Adrenal gland (tissue), 12 donors: ENCODE measurements around the gene SERINC2. TPM values are rescaled to one million over a fixed set of nuclear protein-coding genes. Genes with fewer than 3 reads are reported as not detected.

ENCODE experiments used
- DNase-seq, 7 donors: peaks; one replicate each; pipeline ENCODE4 v3.0.0-alpha.2; 2019 to 2020
- H3K27ac ChIP-seq, 5 donors: fragments of 200-600 bp; sonication (generic) in 4 of 5; 1 replicate in 3 of 5; 2 replicates in 2 of 5; pipeline versions ENCODE4 v1.5.1 to v1.8.0; 2016 to 2020; ENCODE audit warnings: mild to moderate bottlenecking in 1 of 5
- H3K27me3 ChIP-seq: fragments of 200-600 bp; 2 replicates; pipeline ENCODE4 v1.8.0; 2021
- H3K36me3 ChIP-seq, 2 donors: fragments of 200-600 bp; replicated peaks in 1 of 2; 1 replicate in 1 of 2; 2 replicates in 1 of 2; pipeline versions ENCODE4 v1.5.1 to v1.8.0; 2018 to 2022
- H3K4me1 ChIP-seq, 2 donors: fragments of 200-600 bp; replicated peaks in 1 of 2; 1 replicate in 1 of 2; 2 replicates in 1 of 2; pipeline versions ENCODE4 v1.5.1 to v1.8.0; 2018 to 2021
- H3K4me3 ChIP-seq, 4 donors: fragments of 200-600 bp; sonication (generic) in 3 of 4; one replicate each; pipeline ENCODE4 v1.5.1; 2016 to 2018
- H3K9me3 ChIP-seq, 3 donors: fragments of 200-600 bp; sonication (generic) in 1 of 3; replicated peaks in 1 of 3; 1 replicate in 2 of 3; 2 replicates in 1 of 3; pipeline versions ENCODE4 v1.5.1 to v1.8.0; 2016 to 2021
- CTCF ChIP-seq, 6 experiments: fragments of 450-650 bp in 4 of 6; fragments of 200-600 bp in 2 of 6; sonication (generic) in 1 of 6; IDR thresholded peaks; 1 replicate in 5 of 6; 2 replicates in 1 of 6; pipeline versions ENCODE4 v1.5.1 to v1.8.0; 2016 to 2021; ENCODE audit warnings: antibody characterized with exemption in 6 of 6, mild to moderate bottlenecking in 2 of 6, moderate library complexity in 1 of 6
- POLR2A ChIP-seq, 2 donors: fragments of 450-650 bp; IDR thresholded peaks; one replicate each; pipeline ENCODE4 v1.6.1; 2017; ENCODE audit warnings: antibody characterized with exemption in 2 of 2, mild to moderate bottlenecking in 2 of 2, moderate library complexity in 1 of 2
- WGBS, 4 donors: extraction: QIAGEN DNeasy Blood & Tissue Kit in 2 of 4; methylation state at CpG; one replicate each; pipeline versions ENCODE4 v1.1.5 to v1.1.7; 2013 to 2017; 5-methylcytosine and 5-hydroxymethylcytosine counted together
- intact Hi-C, 2 donors: fragments of 100-400 bp; cut with DNase I; formaldehyde crosslinking; loops; one replicate each; pipeline versions ENCODE4 v1.14.1 to v1.15.0; 2022 to 2023
- polyA plus RNA-seq, 3 donors: library from polyadenylated mRNA; stranded (reverse); fragments of 200-250 nt in 2 of 3; fragments of 350-450 nt in 1 of 3; fragmentation: Illumina TruSeq in 1 of 3; extraction: RNeasy Lipid Tissue Mini Kit (QIAGEN cat#74804) in 1 of 3; gene quantifications; one replicate each; pipeline ENCODE4 v1.2.3, GENCODE V29; 2013 to 2014
- total RNA-seq, 9 donors: library from RNA; depleted of rRNA in 4 of 9; stranded (reverse); fragments of >200 nt in 4 of 9; fragments of 120-200 nt in 1 of 9; fragmentation: NEBNext Ultra II Directional in 1 of 9; extraction: Animal tissue kit (Norgen Biotek cat#: 25700) in 1 of 9; gene quantifications; one replicate each; pipeline versions ENCODE4 v1.1.0 to v1.2.4, GENCODE V29; 2013 to 2023
- donor health status: healthy with polysubstance abuse.
- donor health status: Bipolar disorder and iron deficiency.
- donor health status: DM: yes; HTN: yes; CAD: no.
- donor health status: DM: no; HTN: no; CAD: no.
- donor health status: DM: no; HTN: no; CAD: no.
- donor health status: DM: yes; HTN: yes; CAD: no.

SERINC2 gene
- total and polyA plus RNA-seq, 12 donors, result 0.94 to 35.8 (median 19.2) TPM

GRCh38 chr1:31407029-31407626 is 5.9 kb upstream of the SERINC2 start:
- intact Hi-C loops, result no loop called here
- H3K4me1 ChIP-seq, result peaks cover 5 to 8% of the 10 kb centered on the region in 2 donors
- no peak overlapping the region for H3K4me3 ChIP-seq
- no peak overlapping the region for H3K27ac ChIP-seq
- no peaks in the 10 kb centered on the region for H3K9me3 ChIP-seq
- no peak for DNase-seq
- no peaks in the 10 kb centered on the region for H3K36me3 ChIP-seq
- TF ChIP-seq POLR2A (IDR thresholded peaks at IDR 0.05) (no peak), CTCF (IDR thresholded peaks at IDR 0.05) (no peak)
- WGBS, 4 donors, result 84 to 87% (median 86%) methylated on average over 12 to 18 of the region's 18 CpGs
- H3K27me3 ChIP-seq, result peaks cover 1% of the 10 kb centered on the region

- intact Hi-C loops, result no loop called here
- Histone ChIP-seq H3K27me3 (peaks cover 3% of the 10 kb centered on the region), H3K4me1 (peaks cover 5 to 14% of the 10 kb centered on the region in 2 donors), H3K9me3 (no peaks in the 10 kb centered on the region), H3K27ac (no peak overlapping the region), H3K4me3 (no peak overlapping the region), H3K36me3 (no peaks in the 10 kb centered on the region)
- 81 to 90% (median 86%) methylated on average over 5 of the region's 5 CpGs for whole genome bisulfite sequencing, 4 donors
- TF ChIP-seq POLR2A (IDR thresholded peaks at IDR 0.05), result no peak
- TF ChIP-seq CTCF (IDR thresholded peaks at IDR 0.05), result no peak
- DNase-seq, result no peak
Observed at GRCh38 chr1:31408788-31409318, 4.2 kb upstream of the SERINC2 start.

GRCh38 chr1:31409946-31410858 is 2.8 kb upstream of the SERINC2 start:
- DNase-seq, result peak; percentile 63 to 90 (median 85)
- H3K27me3 ChIP-seq, result peaks cover 3% of the 10 kb centered on the region
- H3K4me3 ChIP-seq, result no peak overlapping the region
- intact Hi-C loops, result loop anchor here in 1 of 2 donors (5.0 kb wide), 1 partner anchor 218 kb away; no protein-coding TSS in a partner anchor
- H3K27ac ChIP-seq, result peak overlapping the region in 2 of 5 donors; percentile 47
- H3K36me3 ChIP-seq, result no peaks in the 10 kb centered on the region
- no peaks in the 10 kb centered on the region for H3K9me3 ChIP-seq
- WGBS, 4 donors, result 25 to 64% (median 49%) methylated on average over 6 of the region's 6 CpGs
- TF ChIP-seq CTCF (IDR thresholded peaks at IDR 0.05), result no peak
- no peak for TF ChIP-seq POLR2A (IDR thresholded peaks at IDR 0.05)
- H3K4me1 ChIP-seq, result peaks cover 5 to 14% of the 10 kb centered on the region in 2 donors

GRCh38 chr1:31410871-31411270 is 2.1 kb upstream of the SERINC2 start:
- H3K4me1 ChIP-seq, result peaks cover 5 to 14% of the 10 kb centered on the region in 2 donors
- H3K36me3 ChIP-seq, result no peaks in the 10 kb centered on the region
- intact Hi-C loops, result loop anchor here in 1 of 2 donors (5.0 kb wide), 1 partner anchor 219 kb away; no protein-coding TSS in a partner anchor
- H3K9me3 ChIP-seq, result no peaks in the 10 kb centered on the region
- TF ChIP-seq CTCF (IDR thresholded peaks at IDR 0.05), result no peak
- no peak for TF ChIP-seq POLR2A (IDR thresholded peaks at IDR 0.05)
- DNase-seq, result peak in 2 of 7 donors; percentile 29 to 42
- peak overlapping the region in 2 of 5 donors; percentile 47 for H3K27ac ChIP-seq
- peaks cover 3% of the 10 kb centered on the region for H3K27me3 ChIP-seq
- 43 to 66% (median 58%) methylated on average over 4 of the region's 4 CpGs for WGBS, 4 donors
- no peak overlapping the region for H3K4me3 ChIP-seq
